ENCODE measurements around the gene REV3L. TPM values are rescaled to one million over a fixed set of nuclear protein-coding genes. Genes with fewer than 3 reads are reported as not detected.

Gene REV3L
- total RNA-seq, 3 donors from 2014 or later = 17.7 to 56.4 (median 20.7) TPM

DNA sequence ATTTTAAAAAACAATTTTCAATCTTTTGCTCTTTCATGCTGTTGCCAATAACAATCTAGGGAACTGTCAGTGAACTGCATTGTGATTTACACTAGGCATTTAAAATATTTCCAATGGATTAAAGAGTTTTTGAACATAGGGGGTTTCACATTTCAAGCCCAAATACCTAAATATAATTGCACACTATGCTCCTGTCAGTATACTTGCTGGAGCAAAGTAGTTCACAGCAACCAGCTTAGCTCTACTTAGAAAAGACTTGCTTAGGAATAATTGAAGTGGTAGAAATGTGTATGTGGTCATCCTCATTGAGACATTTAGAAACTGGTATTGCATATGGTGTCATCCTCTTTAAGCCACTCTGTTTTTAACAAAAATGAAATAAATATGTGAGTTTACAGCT is 41.7 kb upstream of the REV3L start:
- intact Hi-C loops (cut with DNase I, micrococcal nuclease) = no loop called here
- Histone ChIP-seq H3K4me3 (no peak overlapping the region), H3K4me1 (ENCODE audit: low read depth) (no peaks in the 10 kb centered on the region), H3K36me3 (ENCODE audit: low read depth) (no peaks in the 10 kb centered on the region), H3K9me3 (no peaks in the 10 kb centered on the region)
- TF ChIP-seq, protein P1, sequence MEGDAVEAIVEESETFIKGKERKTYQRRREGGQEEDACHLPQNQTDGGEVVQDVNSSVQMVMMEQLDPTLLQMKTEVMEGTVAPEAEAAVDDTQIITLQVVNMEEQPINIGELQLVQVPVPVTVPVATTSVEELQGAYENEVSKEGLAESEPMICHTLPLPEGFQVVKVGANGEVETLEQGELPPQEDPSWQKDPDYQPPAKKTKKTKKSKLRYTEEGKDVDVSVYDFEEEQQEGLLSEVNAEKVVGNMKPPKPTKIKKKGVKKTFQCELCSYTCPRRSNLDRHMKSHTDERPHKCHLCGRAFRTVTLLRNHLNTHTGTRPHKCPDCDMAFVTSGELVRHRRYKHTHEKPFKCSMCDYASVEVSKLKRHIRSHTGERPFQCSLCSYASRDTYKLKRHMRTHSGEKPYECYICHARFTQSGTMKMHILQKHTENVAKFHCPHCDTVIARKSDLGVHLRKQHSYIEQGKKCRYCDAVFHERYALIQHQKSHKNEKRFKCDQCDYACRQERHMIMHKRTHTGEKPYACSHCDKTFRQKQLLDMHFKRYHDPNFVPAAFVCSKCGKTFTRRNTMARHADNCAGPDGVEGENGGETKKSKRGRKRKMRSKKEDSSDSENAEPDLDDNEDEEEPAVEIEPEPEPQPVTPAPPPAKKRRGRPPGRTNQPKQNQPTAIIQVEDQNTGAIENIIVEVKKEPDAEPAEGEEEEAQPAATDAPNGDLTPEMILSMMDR (IDR thresholded peaks at IDR 0.05) = no peak
- DNase-seq = no peak
- no peak for ATAC-seq

DNA sequence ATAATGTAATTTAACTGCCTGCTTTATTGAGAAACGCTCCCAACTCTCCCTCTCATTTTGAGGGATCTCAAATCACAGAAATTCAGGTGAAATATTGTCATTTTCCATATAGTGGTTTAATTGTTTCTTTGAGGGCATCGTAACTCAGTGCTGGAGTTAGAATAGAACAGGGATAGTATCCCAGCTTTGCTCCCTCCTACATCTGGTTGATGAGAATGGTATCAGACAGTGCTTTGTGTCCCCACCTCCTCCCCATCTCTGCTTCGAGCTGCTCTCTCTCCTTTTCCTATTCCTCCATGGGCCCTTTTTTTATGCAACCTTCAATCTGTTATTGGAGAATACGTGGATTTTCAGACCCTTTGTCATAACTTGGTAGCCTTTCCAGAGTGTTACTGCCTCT is 41.2 kb upstream of the REV3L start:
- DNase-seq = no peak
- no peaks in the 10 kb centered on the region for H3K4me1 ChIP-seq (ENCODE audit: low read depth)
- TF ChIP-seq, protein P1 (IDR thresholded peaks at IDR 0.05) = no peak
- H3K4me3 ChIP-seq = no peak overlapping the region
- H3K9me3 ChIP-seq = no peaks in the 10 kb centered on the region
- no peak for ATAC-seq
- H3K36me3 ChIP-seq (ENCODE audit: low read depth) = no peaks in the 10 kb centered on the region
- intact Hi-C loops (cut with DNase I, micrococcal nuclease) = no loop called here

DNA sequence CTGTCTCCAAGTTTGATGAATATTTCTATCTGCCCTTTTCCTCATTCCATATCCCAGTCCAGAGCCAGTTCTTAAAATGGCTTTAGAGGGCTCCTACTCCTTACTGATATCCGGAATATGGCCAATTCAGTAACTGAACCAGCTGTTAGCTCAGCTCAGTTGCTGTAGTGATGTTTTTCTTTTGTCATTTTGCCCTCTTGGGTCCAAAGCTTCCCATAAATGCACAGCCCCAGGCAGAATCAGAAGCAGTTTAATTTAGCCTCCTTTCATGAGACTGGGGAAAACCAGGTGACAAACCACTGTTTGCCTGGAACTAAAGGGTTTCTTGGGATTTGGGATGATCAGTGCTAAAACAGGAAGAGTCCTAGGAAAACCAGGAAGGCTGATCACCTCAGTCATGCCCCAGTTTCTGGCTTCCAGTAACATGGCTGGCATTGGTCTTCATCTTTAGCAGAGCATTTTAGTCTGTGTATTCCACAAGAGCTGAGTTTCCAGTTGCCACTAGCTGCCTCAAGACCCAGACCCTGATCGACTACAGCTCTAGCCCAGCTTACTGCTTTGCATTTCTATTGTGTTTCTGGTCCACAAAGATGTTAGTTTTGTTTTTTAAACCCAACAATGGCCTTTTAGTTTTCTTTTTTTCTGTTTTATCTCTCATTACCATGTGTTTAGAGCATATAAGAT is 40.6 kb upstream of the REV3L start:
- DNase-seq (no peak), ATAC-seq (no peak)
- no peaks in the 10 kb centered on the region for H3K36me3 ChIP-seq (ENCODE audit: low read depth)
- TF ChIP-seq, protein P1 (IDR thresholded peaks at IDR 0.05) = no peak
- H3K4me3 ChIP-seq = no peak overlapping the region
- intact Hi-C loops (cut with DNase I, micrococcal nuclease) = no loop called here
- no peaks in the 10 kb centered on the region for H3K4me1 ChIP-seq (ENCODE audit: low read depth)
- no peaks in the 10 kb centered on the region for H3K9me3 ChIP-seq

GRCh38 chr6:111522393-111523020 is 39.5 kb upstream of the REV3L start:
- DNase-seq = no peak
- H3K4me3 ChIP-seq = no peak overlapping the region
- TF ChIP-seq, protein P1 (IDR thresholded peaks at IDR 0.05) = no peak
- no peaks in the 10 kb centered on the region for H3K4me1 ChIP-seq (ENCODE audit: low read depth)
- no peaks in the 10 kb centered on the region for H3K36me3 ChIP-seq (ENCODE audit: low read depth)
- ATAC-seq = peak; percentile 40
- H3K9me3 ChIP-seq = no peaks in the 10 kb centered on the region
- intact Hi-C loops (cut with DNase I, micrococcal nuclease) = no loop called here

DNA sequence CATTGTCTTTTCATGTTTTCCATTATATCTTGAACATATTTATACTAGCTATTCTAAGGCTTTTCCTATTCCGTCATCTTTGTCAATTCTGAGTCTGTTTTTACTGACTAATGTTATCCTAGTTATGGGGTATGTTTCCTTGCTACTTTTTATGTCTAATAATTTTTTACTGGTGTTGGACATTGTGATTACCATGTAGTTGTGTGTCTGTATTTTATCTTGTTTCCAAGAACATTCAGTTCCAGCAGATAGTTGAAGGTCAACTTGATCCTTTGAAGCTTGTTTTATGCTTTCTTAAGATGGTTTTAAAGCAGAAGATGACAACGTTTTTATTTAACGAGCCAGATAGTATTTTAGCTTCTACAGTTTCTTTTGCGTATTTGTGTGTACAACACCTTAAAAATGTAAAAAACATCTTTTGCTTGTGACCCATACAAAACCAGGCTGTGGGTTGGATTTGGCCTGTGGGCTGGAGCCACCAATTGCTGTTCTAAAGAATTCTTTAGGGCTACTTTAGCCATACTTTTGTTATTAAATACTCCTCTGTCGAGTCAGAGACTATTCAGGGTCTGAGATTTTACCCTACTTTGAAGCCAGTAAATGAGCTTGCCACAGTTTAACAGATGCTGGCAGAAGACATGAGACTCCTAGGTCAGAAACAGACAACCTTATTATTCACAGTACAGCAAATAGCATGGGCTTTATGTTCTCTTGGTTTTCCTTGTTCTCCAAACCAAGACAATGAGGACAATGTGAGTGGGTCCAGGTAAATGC is 38.7 kb upstream of the REV3L start:
- TF ChIP-seq, protein P1 (IDR thresholded peaks at IDR 0.05) = no peak
- Histone ChIP-seq H3K9me3 (no peaks in the 10 kb centered on the region), H3K4me3 (no peak overlapping the region), H3K4me1 (ENCODE audit: low read depth) (no peaks in the 10 kb centered on the region), H3K36me3 (ENCODE audit: low read depth) (no peaks in the 10 kb centered on the region)
- intact Hi-C loops (cut with DNase I, micrococcal nuclease) = no loop called here
- ATAC-seq (no peak), DNase-seq (no peak)

All from mucosa of descending colon (tissue), 3 donors.